ENCODE data around the gene SLC39A1.
"Not testable (repeated sequence)": the region's sequence is repeated elsewhere in the genome, so short reads cannot be mapped to it uniquely, and the experiment has no call there.

SLC39A1 gene, protein sequence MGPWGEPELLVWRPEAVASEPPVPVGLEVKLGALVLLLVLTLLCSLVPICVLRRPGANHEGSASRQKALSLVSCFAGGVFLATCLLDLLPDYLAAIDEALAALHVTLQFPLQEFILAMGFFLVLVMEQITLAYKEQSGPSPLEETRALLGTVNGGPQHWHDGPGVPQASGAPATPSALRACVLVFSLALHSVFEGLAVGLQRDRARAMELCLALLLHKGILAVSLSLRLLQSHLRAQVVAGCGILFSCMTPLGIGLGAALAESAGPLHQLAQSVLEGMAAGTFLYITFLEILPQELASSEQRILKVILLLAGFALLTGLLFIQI

DNA sequence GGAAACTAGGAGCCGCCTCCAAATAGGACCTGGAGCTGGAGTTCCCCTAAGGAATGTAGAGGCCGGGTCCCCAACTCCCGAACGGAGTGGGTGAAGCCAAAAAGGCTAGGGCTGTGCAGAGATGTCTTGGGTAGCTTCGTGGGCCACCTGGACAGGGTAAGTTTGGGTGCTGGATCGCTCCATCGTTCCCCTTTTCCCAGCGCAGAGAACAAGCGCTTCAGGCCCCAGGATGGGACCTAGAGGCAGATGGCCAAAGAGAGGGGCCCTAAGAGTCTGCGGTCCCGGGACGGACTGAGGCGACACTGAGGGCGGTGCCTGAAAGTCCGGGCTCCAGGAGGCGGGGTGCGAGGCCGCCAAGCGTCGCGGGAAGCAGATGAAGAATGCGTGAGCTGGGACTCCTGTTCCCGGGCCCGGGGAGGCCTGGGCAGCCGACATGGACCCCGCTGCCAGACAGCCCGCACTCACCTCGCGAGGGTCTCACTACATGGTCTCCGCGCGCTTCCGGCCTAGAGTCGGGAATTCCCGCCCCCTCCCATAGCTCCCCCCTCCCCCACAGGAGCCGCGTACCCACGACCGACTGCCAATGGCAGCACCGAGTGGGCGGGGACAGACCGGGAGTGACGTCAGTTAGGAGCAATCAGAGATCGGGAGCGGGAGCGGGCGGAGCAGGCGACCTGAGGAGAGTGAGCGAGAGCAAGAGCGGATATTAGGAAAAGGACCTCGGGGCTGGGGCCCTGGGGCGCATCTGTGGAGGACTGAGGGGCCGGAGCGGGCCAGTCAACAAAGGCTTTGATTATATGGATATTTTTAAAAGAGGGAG lies at the start of gene SLC39A1:
SLC39A1 (minus strand) TSS at position 508 of the 820 bp plus-strand sequence. CDS start 822 bp downstream, outside the sequence.
- peaks cover 67% of the 10 kb centered on the region for H3K36me3 Mint-ChIP-seq (ENCODE audit: low read depth)
- H3K4me3 Mint-ChIP-seq: peak within 1 kb of the TSS; percentile 89
- H3K4me1 Mint-ChIP-seq (ENCODE audit: low read depth): peaks cover 66% of the 10 kb centered on the region
- H3K27me3 Mint-ChIP-seq: no peaks in the 10 kb centered on the region
- peak; percentile 96 for DNase-seq
- H3K27ac Mint-ChIP-seq: peak within 1 kb of the TSS; percentile 93
- H3K9me3 Mint-ChIP-seq: no peaks in the 10 kb centered on the region

DNA sequence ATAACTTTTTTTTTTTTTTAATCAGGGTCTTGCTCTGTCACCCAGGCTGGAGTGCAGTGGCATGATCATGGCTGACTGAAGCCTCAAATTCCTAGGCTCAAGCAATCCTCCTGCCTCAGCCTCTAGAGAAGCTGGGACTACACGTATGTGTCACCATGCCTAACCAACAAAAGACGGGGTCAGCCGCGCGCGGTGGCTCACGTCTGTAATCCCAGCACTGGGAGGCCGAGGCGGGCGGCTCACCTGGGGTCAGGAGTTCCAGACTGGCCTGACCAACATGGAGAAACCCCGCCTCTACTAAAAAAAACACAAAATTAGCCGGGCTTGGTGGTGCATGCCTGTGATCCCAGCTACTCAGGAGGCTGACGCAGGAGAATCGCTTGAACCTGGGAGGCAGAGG lies 49.2 kb upstream of the SLC39A1 start:
- H3K36me3 Mint-ChIP-seq (ENCODE audit: low read depth); H3K4me1 Mint-ChIP-seq (ENCODE audit: low read depth); DNase-seq; H3K27ac Mint-ChIP-seq; H3K4me3 Mint-ChIP-seq; H3K27me3 Mint-ChIP-seq; H3K9me3 Mint-ChIP-seq: not testable (repeated sequence)

DNA sequence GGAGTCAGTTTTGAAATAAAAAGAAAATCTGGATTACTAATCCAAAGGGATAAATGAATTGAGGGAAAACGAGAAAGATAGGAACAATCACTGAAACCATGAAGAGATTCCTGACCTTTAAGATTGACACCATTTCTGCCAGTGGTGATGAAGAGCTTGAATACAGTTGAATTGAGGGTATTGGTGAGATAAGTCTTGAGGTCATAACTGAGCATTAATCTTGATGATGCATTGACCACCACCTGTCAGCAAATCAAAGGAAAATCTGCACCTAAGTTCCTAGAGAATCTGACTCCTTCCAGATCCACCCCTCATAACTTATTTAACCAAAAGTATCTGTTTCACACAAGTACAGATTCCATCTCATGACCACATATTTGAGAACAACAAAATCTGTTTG lies 48.8 kb upstream of the SLC39A1 start:
- Mint-ChIP-seq H3K9me3 (no peaks in the 10 kb centered on the region), H3K27ac (no peak overlapping the region), H3K27me3 (no peaks in the 10 kb centered on the region), H3K36me3 (ENCODE audit: low read depth) (no peaks in the 10 kb centered on the region), H3K4me3 (no peak overlapping the region), H3K4me1 (ENCODE audit: low read depth) (peaks cover 2% of the 10 kb centered on the region)
- DNase-seq: no peak

DNA sequence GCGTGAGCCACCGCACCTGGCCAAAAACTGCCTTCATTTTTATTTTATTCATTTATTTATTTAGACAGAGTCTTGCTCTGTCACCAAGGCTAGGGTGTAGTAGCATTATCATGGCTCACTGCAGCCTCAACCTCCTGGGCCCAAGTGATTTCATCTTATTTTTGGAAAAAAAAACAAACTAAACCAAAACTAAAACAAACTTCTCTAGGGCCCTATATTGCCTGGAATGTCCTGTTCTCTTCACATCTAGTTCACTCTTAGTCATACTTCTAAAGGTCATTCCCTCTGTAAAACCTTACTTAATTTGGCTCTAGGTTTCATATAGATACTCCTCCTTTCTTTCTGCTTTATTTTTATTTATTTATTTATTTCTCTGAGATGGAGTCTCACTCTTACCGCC lies 42.8 kb upstream of the SLC39A1 start:
- no peaks in the 10 kb centered on the region for H3K27me3 Mint-ChIP-seq
- no peaks in the 10 kb centered on the region for H3K4me1 Mint-ChIP-seq (ENCODE audit: low read depth)
- H3K9me3 Mint-ChIP-seq: no peaks in the 10 kb centered on the region
- H3K4me3 Mint-ChIP-seq: no peak overlapping the region
- H3K27ac Mint-ChIP-seq: no peak overlapping the region
- no peaks in the 10 kb centered on the region for H3K36me3 Mint-ChIP-seq (ENCODE audit: low read depth)
- DNase-seq: no peak

DNA sequence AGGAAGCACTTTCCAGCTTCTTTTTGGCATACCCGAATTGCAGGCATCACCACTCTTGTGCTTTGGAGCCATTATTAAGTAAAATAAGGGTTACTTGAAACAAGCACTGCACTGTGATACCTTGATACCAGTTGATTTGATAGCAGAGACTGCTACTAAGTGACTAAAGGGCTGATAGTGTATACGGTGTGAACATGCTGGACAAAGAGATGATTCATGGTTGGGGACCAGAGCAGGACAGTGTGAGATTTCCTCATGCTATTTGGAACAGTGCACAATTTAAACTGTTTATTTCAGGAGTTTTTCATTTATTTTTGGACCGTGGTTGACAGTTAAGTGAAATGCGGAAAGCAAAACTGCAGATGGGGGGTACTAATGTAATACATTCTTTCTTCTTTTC lies 37.1 kb upstream of the SLC39A1 start:
- Mint-ChIP-seq H3K4me1 (ENCODE audit: low read depth) (peaks cover 3% of the 10 kb centered on the region), H3K4me3 (no peak overlapping the region), H3K27ac (no peak overlapping the region), H3K27me3 (no peaks in the 10 kb centered on the region), H3K36me3 (ENCODE audit: low read depth) (peaks cover 6% of the 10 kb centered on the region), H3K9me3 (no peaks in the 10 kb centered on the region)
- no peak for DNase-seq

DNA sequence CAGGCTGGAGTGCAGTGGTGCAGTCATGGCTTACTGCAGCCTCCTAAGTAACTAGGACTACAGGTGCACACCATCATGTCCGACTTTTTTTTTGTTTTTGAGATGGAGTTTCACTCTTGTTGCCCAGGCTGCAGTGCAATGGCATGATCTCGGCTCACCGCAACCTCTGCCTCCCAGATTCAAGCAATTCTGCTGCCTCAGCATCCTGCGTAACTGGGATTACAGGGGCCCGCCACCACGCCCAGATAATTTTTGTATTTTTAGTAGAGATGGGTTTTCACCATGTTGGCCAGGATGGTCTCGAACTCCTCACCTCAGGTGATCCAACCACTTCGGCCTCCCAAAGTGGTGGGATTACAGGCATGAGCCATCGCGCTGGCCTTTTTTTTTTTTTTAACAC lies 33.5 kb upstream of the SLC39A1 start:
- H3K4me3 Mint-ChIP-seq, H3K9me3 Mint-ChIP-seq, H3K27me3 Mint-ChIP-seq, DNase-seq: not testable (repeated sequence)
- H3K27ac Mint-ChIP-seq: peak overlapping the region; percentile 29
- peaks cover 18% of the 10 kb centered on the region for H3K4me1 Mint-ChIP-seq (ENCODE audit: low read depth)
- H3K36me3 Mint-ChIP-seq (ENCODE audit: low read depth): peaks cover 41% of the 10 kb centered on the region

DNA sequence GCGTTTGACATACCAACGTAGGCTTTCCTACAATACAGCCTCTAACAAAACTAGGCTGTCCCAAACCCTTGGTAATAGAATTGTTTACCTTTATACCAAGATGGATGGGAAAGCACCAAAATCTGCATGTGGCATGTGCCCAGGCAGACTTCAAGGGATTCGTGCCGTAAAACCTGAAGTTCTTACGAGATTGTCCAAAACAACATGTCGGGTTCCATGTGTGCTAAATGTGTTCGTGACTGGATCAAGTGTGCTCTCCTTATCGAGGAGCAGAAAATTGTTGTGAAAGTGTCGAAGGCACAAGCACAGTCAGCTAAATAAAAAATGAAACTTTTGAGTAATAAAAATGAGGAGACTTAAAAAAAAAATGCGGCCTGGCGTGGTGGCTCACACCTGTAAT lies 32.3 kb upstream of the SLC39A1 start:
- H3K4me3 Mint-ChIP-seq: no peak overlapping the region
- H3K27ac Mint-ChIP-seq: peak overlapping the region; percentile 84
- H3K36me3 Mint-ChIP-seq (ENCODE audit: low read depth): peaks cover 53% of the 10 kb centered on the region
- H3K4me1 Mint-ChIP-seq (ENCODE audit: low read depth): peaks cover 22% of the 10 kb centered on the region
- DNase-seq: no peak
- H3K9me3 Mint-ChIP-seq: peaks cover 2% of the 10 kb centered on the region
- no peaks in the 10 kb centered on the region for H3K27me3 Mint-ChIP-seq

DNA sequence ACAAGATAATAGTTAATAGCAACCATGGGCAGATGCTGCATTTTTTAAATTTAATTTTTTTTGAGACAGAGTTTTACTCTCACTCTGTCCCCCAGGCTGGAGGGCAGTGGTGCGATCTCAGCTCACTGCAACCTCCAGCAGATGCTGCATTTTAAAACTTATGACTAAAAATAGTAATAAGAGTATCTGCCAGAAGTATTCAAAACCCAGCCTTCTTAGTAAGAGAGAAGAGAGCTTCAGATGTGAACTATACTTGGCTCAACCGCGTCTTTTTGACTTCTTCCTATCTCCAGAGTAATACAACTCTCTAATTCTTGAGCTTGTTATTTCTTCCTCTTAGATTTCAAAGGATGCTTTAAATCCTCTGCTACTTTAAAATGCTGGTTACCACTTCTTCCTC lies 31.9 kb upstream of the SLC39A1 start:
- no peak overlapping the region for H3K4me3 Mint-ChIP-seq
- no peak for DNase-seq
- H3K27ac Mint-ChIP-seq: peak overlapping the region; percentile 84
- H3K9me3 Mint-ChIP-seq: peaks cover 2% of the 10 kb centered on the region
- H3K27me3 Mint-ChIP-seq: no peaks in the 10 kb centered on the region
- peaks cover 26% of the 10 kb centered on the region for H3K4me1 Mint-ChIP-seq (ENCODE audit: low read depth)
- H3K36me3 Mint-ChIP-seq (ENCODE audit: low read depth): peaks cover 55% of the 10 kb centered on the region

DNA sequence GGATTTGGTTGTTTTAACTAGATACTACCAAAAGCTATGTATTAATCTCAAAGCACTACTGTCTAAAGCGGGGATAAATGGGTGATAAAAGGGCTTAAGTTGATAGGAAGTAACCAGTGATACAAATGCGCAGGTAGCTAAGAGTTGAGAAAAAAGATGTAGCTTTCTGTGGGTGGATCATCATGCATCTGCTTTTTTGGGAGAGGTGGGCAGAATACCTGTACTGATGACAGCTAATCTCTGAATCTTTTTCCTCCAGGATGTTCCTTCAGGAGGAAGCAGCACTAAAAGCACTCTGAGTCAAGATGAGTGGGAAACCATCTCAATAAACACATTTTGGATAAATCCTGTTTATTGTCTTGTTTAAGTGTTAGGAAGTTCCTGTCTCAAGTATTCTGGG lies 28.5 kb upstream of the SLC39A1 start:
- no peak for DNase-seq
- peaks cover 55% of the 10 kb centered on the region for H3K36me3 Mint-ChIP-seq (ENCODE audit: low read depth)
- peaks cover 38% of the 10 kb centered on the region for H3K4me1 Mint-ChIP-seq (ENCODE audit: low read depth)
- H3K9me3 Mint-ChIP-seq: peaks cover 2% of the 10 kb centered on the region
- H3K27me3 Mint-ChIP-seq: no peaks in the 10 kb centered on the region
- H3K27ac Mint-ChIP-seq: peak overlapping the region; percentile 99
- H3K4me3 Mint-ChIP-seq: peak overlapping the region; percentile 99

DNA sequence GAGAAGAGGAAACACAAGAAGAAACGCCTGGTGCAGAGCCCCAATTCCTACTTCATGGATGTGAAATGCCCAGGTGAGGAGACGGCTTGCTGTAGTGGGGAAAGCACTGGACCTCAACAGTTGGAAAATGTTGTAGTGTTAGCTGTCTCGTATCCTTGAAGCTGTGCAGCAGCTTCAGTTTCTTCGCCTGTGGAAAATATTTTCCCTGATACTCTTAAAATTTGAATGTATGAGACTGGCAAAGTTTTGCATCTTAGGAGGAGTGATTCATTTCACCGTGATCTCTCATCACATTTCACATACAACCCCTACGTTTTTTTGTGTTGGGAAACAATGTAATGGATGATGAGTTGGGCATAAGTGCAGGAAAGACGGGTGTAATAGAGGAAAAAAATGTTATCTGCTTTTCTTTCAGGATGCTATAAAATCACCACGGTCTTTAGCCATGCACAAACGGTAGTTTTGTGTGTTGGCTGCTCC lies 27.9 kb upstream of the SLC39A1 start:
- peaks cover 55% of the 10 kb centered on the region for H3K36me3 Mint-ChIP-seq (ENCODE audit: low read depth)
- H3K27ac Mint-ChIP-seq: peak overlapping the region; percentile 99
- no peaks in the 10 kb centered on the region for H3K27me3 Mint-ChIP-seq
- no peak for DNase-seq
- H3K4me1 Mint-ChIP-seq (ENCODE audit: low read depth): peaks cover 43% of the 10 kb centered on the region
- H3K4me3 Mint-ChIP-seq: peak overlapping the region; percentile 99
- peaks cover 2% of the 10 kb centered on the region for H3K9me3 Mint-ChIP-seq

DNA sequence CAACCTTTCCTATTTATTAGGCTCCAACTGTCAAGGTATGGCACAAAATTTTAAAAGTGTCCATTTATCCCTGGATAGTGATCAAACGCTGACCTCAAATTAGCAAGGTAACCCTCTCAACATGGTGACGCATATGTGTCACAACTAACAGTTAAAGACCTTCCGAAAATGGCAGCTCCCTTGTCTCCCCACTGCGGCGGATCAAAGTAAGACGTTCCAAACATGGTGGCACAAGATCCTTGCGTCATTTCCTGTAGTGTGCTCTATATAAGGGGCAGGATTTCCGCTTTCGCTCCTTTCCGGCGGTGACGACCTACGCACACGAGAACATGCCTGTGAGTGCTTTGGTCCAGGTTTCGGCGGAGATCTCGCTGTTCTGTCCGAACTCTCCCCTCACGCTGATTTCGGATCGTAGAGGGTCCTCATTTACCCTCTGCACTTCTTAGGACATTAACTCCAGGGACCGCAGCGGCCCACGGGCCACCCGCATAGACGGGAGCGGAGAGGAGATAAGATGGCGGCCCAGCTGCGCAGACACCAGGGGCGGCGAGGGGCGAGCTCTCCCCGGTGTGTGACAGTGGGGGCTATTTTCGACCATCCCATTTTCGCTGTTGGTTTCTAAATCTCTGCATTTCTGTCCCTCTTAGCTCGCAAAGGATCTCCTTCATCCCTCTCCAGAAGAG lies 27.3 kb upstream of the SLC39A1 start, which contains the start of gene RPS27:
RPS27 (plus strand) TSS at position 295 of the 683 bp plus-strand sequence; CDS start at position 330, 35 bp downstream.
- H3K4me3 Mint-ChIP-seq: peak within 1 kb of the TSS; percentile 99
- H3K27me3 Mint-ChIP-seq: no peaks in the 10 kb centered on the region
- peaks cover 46% of the 10 kb centered on the region for H3K4me1 Mint-ChIP-seq (ENCODE audit: low read depth)
- peak within 1 kb of the TSS; percentile 99 for H3K27ac Mint-ChIP-seq
- peaks cover 2% of the 10 kb centered on the region for H3K9me3 Mint-ChIP-seq
- peaks cover 51% of the 10 kb centered on the region for H3K36me3 Mint-ChIP-seq (ENCODE audit: low read depth)
- peak; percentile 89 for DNase-seq

DNA sequence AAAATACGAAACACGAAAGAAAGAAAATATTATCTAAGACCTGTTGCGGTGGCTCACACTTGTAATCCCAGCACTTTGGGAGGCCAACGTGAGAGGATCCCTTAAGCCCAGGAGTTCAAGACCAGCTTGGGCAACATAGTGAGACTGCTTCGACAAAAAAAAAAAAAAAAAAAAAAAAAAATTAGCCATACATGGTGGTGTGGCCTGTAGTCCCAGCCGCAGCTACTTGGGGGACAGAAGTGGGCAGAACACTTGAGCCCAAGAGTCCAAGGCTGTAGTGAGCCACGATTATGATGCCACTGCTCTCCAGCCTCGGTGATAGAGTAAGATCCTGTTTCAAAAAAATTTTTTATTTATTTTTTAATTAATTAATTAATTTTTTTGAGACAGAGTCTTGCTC lies 24.3 kb upstream of the SLC39A1 start:
- Mint-ChIP-seq H3K27ac (peak overlapping the region; percentile 93), H3K4me3 (no peak overlapping the region), H3K4me1 (ENCODE audit: low read depth) (peaks cover 49% of the 10 kb centered on the region), H3K36me3 (ENCODE audit: low read depth) (peaks cover 21% of the 10 kb centered on the region), H3K9me3 (peaks cover under 1% of the 10 kb centered on the region), H3K27me3 (no peaks in the 10 kb centered on the region)
- DNase-seq: no peak

DNA sequence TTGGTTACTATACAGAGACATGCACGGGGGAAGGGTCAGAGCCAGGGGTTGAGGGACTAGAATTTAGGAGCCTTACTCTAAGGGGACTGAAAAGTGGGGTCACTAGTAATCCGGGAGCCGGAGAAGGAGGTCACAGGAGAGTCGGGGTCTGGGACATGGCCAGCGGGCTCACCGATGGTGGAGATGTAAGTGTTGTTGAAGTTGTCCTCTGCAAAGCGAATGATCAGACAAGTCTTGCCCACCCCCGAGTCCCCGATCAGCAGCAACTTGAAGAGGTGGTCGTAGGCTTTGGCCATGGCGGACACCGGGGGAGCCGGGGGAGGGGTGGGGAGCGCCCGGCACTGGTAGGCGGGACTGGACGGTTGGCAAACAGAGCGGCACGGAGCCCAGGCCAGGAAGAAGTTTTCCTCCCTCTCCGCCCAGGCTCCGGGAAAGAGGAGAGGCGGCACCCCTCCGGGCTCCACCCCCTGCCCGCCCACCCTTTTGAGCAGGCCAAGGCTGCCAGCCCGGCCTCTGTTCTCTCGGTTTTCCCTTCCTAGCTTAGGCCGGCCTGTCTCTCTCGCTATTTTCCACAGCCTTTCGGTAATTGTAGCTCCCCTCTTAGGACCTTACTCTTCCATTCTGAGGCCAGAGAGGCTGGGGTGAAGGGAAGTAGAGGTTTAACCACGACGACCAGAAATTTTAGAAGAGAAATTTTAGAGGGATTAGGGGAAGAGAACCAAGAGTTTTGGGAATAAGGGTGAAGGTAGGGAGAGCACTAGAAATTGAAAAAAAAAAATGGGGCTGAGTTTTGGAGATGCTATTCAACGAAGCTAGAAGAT lies 22.8 kb upstream of the SLC39A1 start, which contains the start of gene RAB13:
RAB13 (minus strand) TSS at position 399 of the 821 bp plus-strand sequence; CDS start at position 296, 103 bp downstream.
- H3K27ac Mint-ChIP-seq: peak within 1 kb of the TSS; percentile 93
- no peak for DNase-seq
- H3K27me3 Mint-ChIP-seq: no peaks in the 10 kb centered on the region
- H3K4me1 Mint-ChIP-seq (ENCODE audit: low read depth): peaks cover 39% of the 10 kb centered on the region
- no peaks in the 10 kb centered on the region for H3K9me3 Mint-ChIP-seq
- H3K4me3 Mint-ChIP-seq: peak within 1 kb of the TSS; percentile 81
- H3K36me3 Mint-ChIP-seq (ENCODE audit: low read depth): peaks cover 7% of the 10 kb centered on the region

Measured in activated T-cell treated with anti-CD3 and anti-CD28 coated beads, Interleukin-2, amount 50 U/mL, for 24 hours (primary cell).